Activated CD8-positive, alpha-beta memory T cell treated with anti-CD3 and anti-CD28 coated beads, Interleukin-2, amount 50 U/mL, for 48 hours (primary cell): ENCODE data around the gene TBC1D22B.

Experiments used
- DNase-seq: peaks from one replicate; pipeline ENCODE4 v3.0.0-alpha.2; 2020

TBC1D22B gene, protein sequence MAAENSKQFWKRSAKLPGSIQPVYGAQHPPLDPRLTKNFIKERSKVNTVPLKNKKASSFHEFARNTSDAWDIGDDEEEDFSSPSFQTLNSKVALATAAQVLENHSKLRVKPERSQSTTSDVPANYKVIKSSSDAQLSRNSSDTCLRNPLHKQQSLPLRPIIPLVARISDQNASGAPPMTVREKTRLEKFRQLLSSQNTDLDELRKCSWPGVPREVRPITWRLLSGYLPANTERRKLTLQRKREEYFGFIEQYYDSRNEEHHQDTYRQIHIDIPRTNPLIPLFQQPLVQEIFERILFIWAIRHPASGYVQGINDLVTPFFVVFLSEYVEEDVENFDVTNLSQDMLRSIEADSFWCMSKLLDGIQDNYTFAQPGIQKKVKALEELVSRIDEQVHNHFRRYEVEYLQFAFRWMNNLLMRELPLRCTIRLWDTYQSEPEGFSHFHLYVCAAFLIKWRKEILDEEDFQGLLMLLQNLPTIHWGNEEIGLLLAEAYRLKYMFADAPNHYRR

DNA sequence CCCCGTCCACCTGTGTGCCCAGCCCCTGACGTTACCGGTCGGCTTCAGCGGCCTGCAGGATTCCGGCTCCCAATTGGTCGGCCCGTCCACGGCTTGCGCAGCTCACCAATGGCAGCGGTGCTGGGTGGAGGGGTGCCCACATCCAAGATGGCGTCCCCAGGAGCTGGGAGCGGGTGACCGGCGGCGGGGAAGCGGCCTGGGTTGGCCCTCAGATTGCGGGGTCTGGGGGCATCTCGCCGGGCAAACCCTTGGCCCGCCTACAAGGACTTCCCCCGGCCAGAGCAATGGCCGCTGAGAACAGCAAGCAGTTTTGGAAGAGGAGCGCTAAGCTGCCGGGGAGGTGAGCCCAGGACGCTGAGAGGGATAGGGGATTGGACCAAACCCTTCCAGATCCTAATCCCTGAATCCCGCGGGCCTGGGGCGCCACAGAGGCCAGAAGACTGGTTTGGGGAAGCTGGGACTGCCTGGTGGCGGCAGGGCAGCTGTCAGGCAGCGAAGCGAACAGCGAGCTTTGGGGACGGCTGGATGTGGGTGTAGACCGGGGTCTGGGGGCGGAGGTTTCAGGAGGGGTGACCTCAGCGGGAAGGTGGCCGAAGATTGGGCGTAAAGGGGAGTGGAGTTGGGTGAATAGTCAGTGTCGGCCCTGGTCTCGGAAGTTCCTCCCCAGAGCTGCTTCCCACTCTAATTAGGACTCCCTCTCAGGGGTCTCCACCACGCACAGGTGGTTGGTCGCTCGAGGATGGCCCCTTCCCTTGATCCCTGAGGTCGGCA is at the start of gene TBC1D22B, which contains the start of gene TMEM217:
TSS of gene TBC1D22B (plus strand) at position 139 of the 771 bp plus-strand sequence. CDS start at position 285, 146 bp downstream.
TSS of gene TMEM217 (minus strand) at position 511 of the 771 bp plus-strand sequence. CDS start 39,114 bp downstream, outside the sequence.
- peak; percentile 96 for DNase-seq

DNA sequence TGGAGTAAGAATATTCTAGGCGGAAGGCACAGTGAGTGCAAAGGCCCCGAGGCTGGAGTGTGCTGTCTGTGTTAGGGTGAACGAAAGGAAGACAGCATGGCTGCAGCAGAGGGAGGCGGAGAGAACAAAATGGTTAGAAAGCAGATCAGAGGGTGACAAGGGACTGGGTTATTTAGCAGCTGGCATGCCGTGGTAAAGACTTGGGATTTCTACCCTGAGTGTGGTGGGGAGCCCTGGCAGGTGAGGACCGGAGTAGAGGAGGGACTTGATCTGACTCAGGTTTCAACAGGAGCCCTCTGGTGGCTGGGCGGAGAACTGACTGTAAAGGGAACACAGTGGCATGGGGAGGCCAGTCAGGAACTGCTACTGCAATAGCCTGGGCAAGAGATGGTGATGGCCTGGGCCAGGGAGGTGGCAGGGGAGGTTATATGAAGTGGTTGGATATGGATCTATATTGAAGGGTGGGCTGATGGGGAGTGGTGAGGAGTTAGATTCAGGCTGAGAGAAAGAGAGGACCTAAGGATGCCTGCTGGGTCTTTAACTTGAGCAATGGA is 49.6 kb upstream of the TBC1D22B start:
- DNase-seq: peak; percentile 94

DNA sequence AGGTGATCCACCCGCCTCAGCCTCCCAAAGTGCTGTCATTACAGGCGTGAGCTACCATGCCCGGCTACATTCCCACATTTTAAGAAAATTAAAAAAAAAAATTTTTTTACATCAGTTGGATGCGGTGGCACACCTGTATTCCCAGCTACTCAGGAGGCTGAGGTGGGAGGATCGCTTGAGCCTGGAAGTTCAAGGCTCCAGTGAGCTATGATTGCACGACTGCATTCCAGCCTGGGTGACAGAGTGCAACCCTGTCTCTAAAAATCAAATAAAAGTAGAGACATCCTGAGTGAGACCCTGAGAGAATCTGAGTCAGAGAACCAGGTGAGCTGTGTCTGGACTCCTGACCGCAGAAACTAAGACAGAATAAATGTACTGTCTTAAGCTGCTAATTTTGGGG is 48.8 kb upstream of the TBC1D22B start:
- DNase-seq: peak; percentile 46

DNA sequence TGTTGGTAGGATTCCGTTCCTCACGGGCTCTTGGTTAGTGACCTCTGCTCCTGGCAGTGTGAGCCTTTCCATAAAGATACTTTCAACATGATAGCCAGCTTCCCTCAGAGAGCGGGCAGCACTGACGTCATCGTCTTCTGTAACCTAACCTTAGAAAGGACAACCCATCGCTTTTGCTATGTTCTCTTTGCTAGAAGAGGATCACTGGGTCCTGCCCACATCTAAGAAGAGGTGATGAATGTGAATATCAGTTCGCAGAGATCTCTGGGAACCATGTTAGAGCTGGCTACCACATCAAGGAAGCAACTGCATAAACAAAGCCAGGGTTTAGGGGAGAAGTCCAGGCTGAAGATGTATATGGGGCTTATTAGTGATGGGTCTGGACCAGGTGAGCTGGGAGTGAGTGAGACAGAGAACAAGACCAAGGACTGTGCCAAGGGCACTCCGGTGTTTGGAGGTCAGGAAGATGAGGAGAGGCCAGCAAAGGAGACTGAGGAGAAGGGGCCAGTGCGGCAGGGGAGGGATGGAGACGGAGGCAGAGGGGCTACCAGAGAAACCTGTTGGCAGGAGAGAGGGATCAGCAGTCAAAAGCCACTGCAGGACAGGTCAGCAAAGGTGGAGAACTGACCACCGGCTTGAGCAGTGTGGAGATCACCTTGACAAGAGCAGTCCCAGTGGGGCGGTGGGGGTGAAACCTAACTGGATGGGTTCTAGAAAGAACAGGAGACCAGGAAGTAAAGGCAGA is 47.9 kb upstream of the TBC1D22B start:
- DNase-seq: peak; percentile 65

DNA sequence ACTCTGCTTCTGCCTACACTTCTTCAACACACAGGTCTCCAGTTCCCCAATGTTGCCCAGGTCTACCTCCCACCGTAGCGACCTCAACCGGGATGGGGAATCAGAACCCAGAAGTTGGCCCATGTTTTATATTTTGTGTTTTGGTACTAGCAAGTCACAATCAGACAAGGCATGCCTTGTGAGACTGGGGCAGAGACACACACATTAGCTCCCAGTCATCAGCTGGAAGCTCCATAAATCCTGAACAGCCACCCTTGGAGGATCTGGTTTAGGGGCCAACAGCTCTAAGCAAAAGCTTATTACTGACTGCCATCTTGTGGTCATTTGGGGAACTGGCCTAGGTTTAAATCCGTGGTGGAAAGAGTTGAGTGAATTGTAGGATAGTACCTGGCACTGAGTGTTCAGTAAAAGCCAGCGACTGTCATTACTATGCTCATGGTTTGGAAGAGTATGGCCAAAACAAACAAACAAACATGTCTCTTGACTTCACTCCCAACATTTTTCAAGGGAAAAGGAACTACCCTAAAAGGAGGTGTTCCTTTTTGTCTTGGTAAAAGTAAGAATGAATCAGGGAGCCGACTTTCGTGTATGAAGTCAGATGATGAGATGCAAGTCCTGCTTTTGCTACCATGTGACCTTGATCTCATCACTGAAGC is 47.1 kb upstream of the TBC1D22B start:
- DNase-seq: peak; percentile 81

DNA sequence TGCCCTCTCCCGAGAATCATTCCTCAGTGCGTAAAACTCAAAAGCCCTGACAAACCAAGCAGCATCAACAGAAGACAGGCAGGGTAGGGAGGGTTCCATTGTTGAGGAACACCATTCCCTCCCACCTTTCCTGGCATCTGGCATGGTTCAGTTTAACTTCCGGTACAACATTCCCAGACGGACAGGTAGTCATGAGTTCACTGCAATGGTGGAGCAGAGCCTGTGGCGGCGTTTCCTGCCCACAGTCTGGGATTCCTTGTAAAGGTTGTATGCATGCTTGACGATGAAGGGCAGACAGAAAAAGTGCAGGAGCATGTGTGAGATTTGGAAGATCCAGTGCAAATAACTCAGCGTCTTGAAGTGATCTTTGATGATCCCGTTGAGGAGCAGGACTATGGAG is 45.3 kb upstream of the TBC1D22B start:
- peak; percentile 34 for DNase-seq

DNA sequence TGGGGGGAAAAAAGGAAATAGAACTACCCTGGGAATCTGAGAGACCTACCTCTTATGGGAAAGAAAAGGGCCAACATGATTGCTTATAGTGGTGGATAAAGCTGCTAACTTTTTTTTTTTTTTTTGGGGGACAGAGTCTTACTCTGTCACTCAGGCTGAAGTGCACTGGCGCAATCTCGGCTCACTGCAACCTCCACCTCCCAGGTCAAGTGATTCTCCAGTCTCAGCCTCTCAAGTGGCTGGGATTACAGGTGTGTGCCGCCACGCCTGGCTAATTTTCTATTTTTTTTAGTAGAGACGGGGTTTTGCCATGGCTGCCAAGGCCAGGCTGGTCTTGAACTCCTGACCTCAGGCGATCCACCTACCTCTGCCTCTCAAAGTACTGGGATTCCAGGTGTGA is 39.5 kb upstream of the TBC1D22B start:
- DNase-seq: peak; percentile 18

DNA sequence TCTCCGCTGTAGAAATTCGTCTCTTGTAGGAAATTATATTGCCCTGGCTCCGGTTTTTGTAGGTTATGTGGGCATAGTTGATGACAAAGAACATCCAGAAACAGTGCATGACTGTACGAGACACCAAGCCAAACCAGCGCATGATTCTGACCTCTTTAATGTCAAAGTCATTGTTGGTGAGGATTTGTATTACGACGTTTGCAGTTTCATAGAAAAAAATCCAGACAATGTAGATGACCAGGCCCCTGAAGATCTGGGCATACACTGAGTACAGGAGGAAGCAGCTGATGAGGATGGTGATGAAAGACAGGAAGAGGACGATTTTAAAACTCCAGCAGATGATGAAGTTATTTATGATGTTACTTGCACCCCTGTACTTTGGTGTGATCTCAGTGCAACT is 39.1 kb upstream of the TBC1D22B start:
- peak; percentile 0 for DNase-seq

DNA sequence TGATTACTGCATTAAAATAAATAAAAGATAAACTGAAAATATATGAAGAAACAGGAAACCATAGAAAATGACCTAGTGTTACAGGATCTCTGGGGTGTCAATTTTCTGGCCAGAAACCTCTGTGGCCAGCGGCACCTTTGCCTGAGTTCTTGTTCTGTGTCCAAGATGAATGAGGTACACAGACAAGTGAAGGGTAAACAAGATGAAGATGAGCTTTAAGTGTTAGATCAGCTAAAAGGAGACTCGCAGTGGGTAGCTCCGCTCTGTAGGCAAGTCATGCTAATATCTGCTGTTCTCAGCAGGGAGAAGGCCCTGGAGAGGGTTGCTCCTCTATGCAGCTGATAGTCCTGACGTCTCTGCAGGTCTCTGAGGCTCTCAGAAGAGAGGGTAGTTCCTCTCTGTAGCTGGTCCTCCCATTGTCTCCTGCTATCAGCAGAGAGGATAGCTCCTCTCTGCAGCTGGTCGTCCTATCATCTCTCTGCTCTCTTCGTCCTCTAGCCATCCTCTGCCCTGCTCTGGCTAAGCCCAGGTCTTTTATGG is 35.9 kb upstream of the TBC1D22B start:
- DNase-seq: no peak

DNA sequence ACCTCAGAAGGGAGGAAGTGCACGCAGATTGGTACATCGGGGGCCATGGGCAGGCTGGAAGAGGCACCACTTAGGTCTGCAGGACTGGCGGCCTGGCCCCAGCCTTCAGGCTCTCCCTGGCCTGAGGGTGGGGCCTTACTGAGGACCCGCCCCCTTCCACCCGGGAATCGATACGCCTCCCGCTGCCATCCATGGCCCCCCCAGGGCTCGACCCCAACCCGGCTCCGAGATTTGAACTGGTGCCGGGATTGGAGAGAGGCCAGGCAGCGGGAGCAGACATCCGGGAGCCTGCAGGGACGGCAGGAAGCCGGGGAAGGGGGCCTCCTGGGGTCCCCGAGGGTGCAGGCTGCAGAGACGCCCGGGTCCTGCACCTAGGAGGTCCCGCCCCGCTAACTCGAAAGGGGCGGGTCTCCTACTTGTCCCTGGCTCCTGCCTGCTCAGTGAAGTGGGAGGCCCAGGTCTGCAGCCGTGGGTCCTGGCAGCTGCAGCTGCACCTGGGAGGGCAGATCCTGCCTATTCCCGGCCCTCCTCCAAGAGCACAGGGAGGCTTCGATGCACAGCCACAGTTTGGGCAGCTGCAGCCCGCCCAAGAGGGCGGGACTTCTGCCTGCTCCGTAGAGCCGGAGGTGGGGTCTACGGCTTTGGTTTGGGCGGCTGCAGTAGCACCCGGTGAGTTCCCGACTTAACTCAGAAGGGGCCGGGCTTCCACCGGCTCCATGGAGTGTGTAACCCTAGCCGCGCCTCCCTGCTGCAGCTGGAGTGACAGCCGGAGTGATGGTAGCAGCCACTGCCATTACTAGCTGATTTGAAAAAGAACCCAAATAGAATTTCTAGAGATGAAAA is 35.2 kb upstream of the TBC1D22B start:
- peak; percentile 83 for DNase-seq

DNA sequence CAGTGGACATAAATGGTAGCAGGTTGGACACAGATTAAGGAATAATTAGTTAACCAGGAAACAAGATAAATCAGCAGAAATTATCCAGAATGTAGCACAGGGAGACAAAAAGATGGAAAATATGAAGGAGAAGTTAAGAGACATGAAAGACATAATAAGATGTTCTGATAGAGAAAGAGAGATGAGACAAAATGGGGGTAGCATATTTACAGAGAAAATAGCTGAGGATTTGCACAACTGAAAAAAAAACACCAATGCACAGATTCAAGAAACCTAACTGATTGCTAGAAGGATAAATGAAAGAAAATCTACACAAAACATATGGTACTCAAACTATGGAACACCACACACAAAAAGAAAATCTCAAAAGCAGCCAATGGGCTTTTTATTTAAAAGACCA is 34.6 kb upstream of the TBC1D22B start:
- DNase-seq: no peak

DNA sequence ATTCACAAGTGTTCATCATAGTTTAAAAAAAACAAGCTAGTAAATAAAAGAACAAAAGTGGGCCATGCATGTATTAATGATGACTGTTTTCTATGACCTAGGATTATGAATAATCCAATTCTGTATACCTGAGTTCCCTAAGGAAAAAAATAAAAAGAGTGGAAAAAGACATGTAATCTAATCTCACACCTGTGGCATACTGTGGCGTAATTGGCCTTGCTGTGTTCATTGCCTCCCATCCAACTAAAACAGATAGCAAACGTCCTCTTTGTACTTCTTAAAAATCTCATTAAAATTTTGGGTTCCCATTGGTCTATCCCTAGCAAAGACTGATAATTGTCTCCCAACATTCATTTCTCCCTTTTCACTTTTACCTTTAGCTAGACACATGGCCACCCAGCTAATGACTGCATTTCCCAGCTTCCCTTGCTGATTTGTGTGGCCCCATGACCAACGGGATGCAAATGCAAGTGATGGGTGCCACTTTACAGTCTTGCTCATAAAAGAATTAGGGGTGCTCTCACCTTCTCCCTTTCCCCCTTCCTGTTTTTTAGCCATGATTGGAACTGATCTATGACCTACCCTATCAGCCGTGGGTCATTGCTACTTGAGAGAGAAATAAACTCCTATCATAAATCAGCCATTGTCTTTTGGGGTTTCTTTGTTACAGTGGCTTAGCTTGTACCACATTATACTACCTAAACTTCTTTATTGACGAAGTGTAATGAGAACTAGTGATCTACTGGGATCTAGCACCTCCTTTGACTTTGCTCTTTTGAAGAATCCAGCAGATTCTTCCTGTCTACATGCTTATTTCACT is 32.0 kb upstream of the TBC1D22B start:
- peak; percentile 8 for DNase-seq

DNA sequence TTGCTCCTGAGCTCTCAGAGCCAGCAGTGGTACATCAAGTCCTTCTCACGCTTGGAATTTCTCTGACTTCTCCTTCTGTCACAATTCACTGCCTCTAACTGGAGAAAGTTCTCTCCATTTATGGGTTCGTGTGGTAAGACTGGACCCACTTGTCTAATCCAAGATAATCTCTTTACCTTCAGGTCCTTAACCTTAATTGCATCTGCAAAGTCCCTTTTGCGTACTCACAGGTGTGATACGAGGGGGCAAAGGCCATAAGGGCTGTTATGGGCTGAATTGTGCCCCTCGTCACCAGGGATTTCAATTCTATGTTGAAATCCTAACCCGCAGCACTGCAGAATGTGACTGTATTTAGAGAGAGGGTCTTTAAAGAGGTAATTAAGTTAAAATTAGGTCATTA is 27.5 kb upstream of the TBC1D22B start:
- no peak for DNase-seq

DNA sequence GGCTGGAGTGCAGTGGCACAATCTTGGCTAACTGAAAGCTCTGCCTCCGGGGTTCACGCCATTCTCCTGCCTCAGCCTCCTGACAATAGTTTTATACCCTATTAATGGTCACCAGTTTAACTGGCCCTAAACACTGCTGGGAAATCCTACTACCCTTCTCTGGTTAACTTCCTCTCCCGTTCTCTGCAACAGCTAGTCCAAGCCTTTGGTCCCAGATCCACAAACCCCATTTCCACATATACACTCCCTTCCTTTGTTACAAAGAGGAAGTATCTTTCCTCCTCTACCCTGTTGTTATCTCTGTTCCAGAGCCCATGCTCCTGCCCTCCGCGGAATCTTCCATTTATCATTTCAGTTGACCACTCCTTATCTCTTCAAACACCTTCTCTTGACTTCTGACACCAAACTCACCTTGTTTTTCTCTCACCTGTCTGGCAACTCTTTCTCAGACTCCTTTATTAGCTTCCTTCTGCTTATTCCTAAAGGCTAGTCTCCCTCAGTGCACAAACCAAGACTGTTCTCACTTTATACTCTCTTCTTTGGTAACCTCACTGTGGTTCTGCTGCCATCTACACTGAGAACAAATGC is 25.0 kb upstream of the TBC1D22B start:
- peak; percentile 13 for DNase-seq

DNA sequence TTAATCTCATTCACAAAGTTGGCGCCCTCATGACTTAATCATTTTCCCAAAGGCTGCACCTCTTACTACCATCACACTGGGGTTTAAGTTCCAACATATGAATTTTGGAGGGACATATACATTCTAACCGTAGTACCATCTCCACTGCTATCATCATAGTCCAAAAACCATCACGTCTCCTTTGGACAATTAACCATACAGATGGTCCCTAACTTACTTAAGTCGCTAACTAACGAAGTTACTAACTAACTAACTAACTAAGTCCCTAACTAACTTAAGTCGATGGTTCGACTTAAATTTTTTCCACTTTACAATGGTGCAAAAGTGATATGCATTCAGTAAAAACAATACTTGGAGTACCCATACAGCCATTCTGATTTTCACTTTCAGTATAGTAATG is 24.0 kb upstream of the TBC1D22B start:
- DNase-seq: no peak

DNA sequence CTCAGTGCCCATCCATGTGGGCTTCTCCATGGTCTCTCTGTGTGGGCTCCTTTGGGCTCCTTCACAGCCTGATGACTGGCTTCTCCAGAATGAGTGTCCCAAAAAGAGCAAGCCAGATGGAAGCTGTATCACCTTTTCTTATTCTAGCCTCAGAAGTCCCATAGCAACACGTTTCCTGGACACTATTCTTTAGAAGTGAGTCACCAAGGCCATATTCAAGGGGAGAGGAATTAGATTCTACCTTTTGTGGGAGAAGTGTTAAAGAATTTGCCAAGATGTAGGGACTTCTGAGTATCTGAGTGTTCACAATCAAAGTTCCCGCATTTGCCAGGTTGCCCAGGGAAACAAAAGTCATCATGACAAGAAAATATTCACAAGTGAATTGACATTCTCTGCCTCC is 20.7 kb upstream of the TBC1D22B start:
- DNase-seq: no peak

DNA sequence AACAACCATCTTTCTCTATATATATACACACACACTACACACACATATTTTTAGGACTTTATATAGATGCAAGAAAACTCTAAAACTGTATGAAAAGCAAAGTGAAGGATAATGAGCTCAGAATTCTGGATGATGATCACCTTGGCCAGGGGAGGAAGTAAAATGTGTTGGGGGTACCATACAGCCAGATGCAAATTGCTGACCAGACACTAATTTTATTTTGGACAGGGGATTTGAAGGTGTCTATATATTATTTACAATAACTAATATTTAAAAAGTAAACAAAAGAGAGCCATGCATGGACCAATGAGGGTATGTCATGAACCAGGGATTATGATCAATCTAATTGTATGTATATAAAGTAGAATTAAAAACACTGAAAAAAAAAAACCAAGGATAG is 19.8 kb upstream of the TBC1D22B start:
- DNase-seq: no peak

DNA sequence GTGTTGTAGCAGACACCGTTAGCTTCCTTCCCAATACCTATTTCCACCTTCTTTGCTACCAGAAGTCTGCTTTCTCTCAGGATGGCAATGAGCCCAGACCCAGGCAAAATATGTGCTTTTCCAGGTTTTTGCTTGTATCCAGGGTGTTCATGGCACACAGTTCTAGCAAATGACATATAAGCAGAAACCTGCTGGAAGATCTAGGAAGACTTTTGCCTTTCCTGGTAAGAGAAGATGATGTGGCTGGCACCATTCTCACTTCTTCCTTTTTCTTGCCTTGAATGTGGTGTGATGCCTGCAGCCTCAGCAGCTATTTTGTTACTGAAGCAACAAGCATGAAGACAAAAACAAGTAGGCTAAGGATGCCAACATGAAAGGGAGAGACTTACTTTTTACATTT is 19.2 kb upstream of the TBC1D22B start:
- no peak for DNase-seq

DNA sequence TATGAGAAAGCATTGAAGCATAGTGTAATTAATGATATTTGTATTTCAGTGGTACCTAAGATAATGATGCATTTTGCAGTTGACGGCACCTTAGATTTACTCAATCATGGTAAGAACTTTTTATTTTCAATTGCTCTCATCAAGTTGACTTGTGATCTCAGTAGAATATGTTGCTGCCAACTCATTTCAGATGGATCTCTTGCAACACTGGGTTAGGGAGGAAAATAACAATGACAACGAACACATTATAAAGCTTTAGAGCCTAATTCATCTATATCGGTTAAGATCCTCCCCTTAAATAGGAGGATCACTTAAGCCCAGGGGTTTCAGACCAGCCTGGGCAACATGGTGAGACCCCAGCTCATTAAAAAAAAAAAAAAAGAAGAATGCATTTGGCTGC is 18.0 kb upstream of the TBC1D22B start:
- DNase-seq: no peak
